HepG2 (cell line): Measurements from ENCODE around the gene ITM2B. TPM values are rescaled to one million over a fixed set of nuclear protein-coding genes. Genes with fewer than 3 reads are reported as not detected.
A peak's percentile ranks its signal among the peaks of the same experiment; 100 is the strongest.

Source experiments
- NCOA5 ChIP-seq: sonication (generic); formaldehyde crosslinking; IDR thresholded peaks from 2 replicates; pipeline ENCODE4 v1.4.0; 2020; ENCODE audit warnings: missing genetic modification reagents
- SIN3A ChIP-seq: IDR thresholded peaks from 2 replicates; pipeline ENCODE4 v1.6.1; 2011; ENCODE audit warnings: low read depth, mild to moderate bottlenecking, control low read depth, low read length, borderline replicate concordance
- SMARCC2 ChIP-seq: fragments of 450-650 bp; IDR thresholded peaks from 2 replicates; pipeline ENCODE4 v1.6.1; 2017; ENCODE audit warnings: antibody characterized with exemption, mild to moderate bottlenecking
- ZBTB8A ChIP-seq: sonication (generic); formaldehyde crosslinking; IDR thresholded peaks from 2 replicates; pipeline ENCODE4 v1.4.0; 2020; ENCODE audit warnings: mild to moderate bottlenecking, low read depth, missing genetic modification reagents, borderline replicate concordance
- ZNF609 ChIP-seq: sonication (generic); formaldehyde crosslinking; IDR thresholded peaks from 2 replicates; pipeline ENCODE4 v1.4.0; 2020; ENCODE audit warnings: mild to moderate bottlenecking, missing genetic modification reagents, borderline replicate concordance
- ZNF720 ChIP-seq: sonication (generic); formaldehyde crosslinking; IDR thresholded peaks from 2 replicates; pipeline ENCODE4 v1.4.0; 2020; ENCODE audit warnings: missing genetic modification reagents
- ZSCAN12 ChIP-seq: sonication (generic); formaldehyde crosslinking; IDR thresholded peaks from 2 replicates; pipeline ENCODE4 v1.9.0; 2021; ENCODE audit warnings: mild to moderate bottlenecking, missing genetic modification reagents
- polyA plus RNA-seq, 8 experiments: library from polyadenylated mRNA; depleted of rRNA in 3 of 8; stranded (reverse) in 7 of 8; unstranded in 1 of 8; fragments of >200 nt; fragmentation: Illumina TruSeq in 4 of 8; extraction: Trizol in 4 of 8; gene quantifications; 2 replicates each; pipeline versions ENCODE4 v1.2.1 to v1.2.3, GENCODE V29; 2011 to 2016; ENCODE audit warnings: low read depth in 4 of 8, missing spikeins in 1 of 8, mixed read lengths in 1 of 8; ENCODE audit not compliant: insufficient read depth in 1 of 8
- total RNA-seq, 5 experiments: library from RNA; depleted of rRNA; stranded (reverse); fragments of >200 nt; fragmentation: Illumina TruSeq; extraction: Trizol; gene quantifications; 2 replicates each; pipeline ENCODE4 v1.2.3, GENCODE V29; 2016; ENCODE audit warnings: low read depth in 1 of 5
- TF ChIP-seq, protein P1 (sequence below): conservative IDR thresholded peaks from 2 replicates; pipeline ENCODE4 v1.6.1; 2018; ENCODE audit warnings: missing genetic modification reagents
- TF ChIP-seq, protein P2 (sequence below): IDR thresholded peaks from 2 replicates; pipeline ENCODE4 v1.6.1; 2016
- TF ChIP-seq, protein P3 (sequence below): sonication (generic); formaldehyde crosslinking; IDR thresholded peaks from 2 replicates; pipeline ENCODE4 v1.4.0; 2020; ENCODE audit warnings: low read depth, mild to moderate bottlenecking, missing genetic modification reagents
- TF ChIP-seq, protein P4 (sequence below): sonication (generic); formaldehyde crosslinking; IDR thresholded peaks from 2 replicates; pipeline ENCODE4 v1.4.0; 2020; ENCODE audit warnings: missing genetic modification reagents, low read depth, mild to moderate bottlenecking, borderline replicate concordance
- TF ChIP-seq, protein P5 (sequence below): sonication (generic); formaldehyde crosslinking; IDR thresholded peaks from 2 replicates; pipeline ENCODE4 v1.4.0; 2020; ENCODE audit warnings: missing genetic modification reagents, borderline replicate concordance
- TF ChIP-seq, protein P6 (sequence below): sonication (generic); formaldehyde crosslinking; IDR thresholded peaks from 2 replicates; pipeline ENCODE4 v1.4.0; 2020; ENCODE audit warnings: missing genetic modification reagents

Gene ITM2B
- total and polyA plus RNA-seq, 2 of the 13 experiments (the other 11 are each of a cell fraction or from before 2014, with no cell fraction given) = 158 to 373 TPM

DNA sequence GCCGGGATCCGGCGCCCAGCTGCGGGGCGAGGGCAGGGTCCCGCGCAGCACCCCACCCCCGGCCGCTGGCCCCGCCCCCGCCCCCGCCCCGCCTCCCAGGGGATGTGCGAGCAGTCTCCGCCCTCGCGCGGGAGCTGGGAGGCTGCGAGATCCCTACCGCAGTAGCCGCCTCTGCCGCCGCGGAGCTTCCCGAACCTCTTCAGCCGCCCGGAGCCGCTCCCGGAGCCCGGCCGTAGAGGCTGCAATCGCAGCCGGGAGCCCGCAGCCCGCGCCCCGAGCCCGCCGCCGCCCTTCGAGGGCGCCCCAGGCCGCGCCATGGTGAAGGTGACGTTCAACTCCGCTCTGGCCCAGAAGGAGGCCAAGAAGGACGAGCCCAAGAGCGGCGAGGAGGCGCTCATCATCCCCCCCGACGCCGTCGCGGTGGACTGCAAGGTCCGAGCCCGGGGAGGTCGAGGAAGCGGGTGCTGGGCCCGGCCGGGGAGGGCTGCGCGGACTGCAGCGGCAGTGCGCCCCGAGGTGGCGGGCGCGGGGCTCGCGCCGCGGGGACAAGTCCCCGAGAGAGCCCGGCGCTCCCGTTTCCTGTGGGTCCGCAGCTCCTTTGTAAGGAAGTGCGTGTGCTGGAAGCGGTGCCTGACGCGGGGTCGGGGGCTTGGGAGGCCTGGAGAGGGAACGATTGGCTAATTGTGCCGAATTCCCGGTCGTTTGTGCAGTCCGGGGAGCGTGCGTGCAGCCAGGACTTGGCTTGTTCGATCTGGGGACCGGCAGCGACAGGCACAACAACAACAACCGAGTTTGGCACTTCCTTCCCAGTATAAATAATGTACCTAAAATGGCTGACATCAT lies at the start of gene ITM2B (continued):
- TF ChIP-seq, protein P1, sequence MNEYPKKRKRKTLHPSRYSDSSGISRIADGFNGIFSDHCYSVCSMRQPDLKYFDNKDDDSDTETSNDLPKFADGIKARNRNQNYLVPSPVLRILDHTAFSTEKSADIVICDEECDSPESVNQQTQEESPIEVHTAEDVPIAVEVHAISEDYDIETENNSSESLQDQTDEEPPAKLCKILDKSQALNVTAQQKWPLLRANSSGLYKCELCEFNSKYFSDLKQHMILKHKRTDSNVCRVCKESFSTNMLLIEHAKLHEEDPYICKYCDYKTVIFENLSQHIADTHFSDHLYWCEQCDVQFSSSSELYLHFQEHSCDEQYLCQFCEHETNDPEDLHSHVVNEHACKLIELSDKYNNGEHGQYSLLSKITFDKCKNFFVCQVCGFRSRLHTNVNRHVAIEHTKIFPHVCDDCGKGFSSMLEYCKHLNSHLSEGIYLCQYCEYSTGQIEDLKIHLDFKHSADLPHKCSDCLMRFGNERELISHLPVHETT (CRISPR knock-in tag) = no peak
- TF ChIP-seq ZBTB8A (CRISPR knock-in tag) = no peak
- TF ChIP-seq, protein P2, sequence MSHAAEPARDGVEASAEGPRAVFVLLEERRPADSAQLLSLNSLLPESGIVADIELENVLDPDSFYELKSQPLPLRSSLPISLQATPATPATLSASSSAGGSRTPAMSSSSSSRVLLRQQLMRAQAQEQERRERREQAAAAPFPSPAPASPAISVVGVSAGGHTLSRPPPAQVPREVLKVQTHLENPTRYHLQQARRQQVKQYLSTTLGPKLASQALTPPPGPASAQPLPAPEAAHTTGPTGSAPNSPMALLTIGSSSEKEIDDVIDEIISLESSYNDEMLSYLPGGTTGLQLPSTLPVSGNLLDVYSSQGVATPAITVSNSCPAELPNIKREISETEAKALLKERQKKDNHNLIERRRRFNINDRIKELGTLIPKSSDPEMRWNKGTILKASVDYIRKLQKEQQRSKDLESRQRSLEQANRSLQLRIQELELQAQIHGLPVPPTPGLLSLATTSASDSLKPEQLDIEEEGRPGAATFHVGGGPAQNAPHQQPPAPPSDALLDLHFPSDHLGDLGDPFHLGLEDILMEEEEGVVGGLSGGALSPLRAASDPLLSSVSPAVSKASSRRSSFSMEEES = no peak
- peak; percentile 11; the same call in 1 of the 2 replicates for TF ChIP-seq SIN3A
- TF ChIP-seq ZSCAN12 = no peak
- TF ChIP-seq, protein P3, sequence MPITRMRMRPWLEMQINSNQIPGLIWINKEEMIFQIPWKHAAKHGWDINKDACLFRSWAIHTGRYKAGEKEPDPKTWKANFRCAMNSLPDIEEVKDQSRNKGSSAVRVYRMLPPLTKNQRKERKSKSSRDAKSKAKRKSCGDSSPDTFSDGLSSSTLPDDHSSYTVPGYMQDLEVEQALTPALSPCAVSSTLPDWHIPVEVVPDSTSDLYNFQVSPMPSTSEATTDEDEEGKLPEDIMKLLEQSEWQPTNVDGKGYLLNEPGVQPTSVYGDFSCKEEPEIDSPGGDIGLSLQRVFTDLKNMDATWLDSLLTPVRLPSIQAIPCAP (CRISPR knock-in tag) = no peak
- TF ChIP-seq, protein P4, sequence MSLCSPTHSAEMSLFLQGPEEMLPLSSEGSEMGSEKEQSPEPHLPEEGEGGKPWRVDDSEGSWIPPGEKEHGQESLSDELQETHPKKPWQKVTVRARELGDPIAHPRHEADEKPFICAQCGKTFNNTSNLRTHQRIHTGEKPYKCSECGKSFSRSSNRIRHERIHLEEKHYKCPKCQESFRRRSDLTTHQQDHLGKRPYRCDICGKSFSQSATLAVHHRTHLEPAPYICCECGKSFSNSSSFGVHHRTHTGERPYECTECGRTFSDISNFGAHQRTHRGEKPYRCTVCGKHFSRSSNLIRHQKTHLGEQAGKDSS (CRISPR knock-in tag) = no peak
- no peak for TF ChIP-seq SMARCC2
- TF ChIP-seq ZNF720 (CRISPR knock-in tag) = no peak
- TF ChIP-seq NCOA5 (CRISPR knock-in tag) = no peak
- TF ChIP-seq, protein P5, sequence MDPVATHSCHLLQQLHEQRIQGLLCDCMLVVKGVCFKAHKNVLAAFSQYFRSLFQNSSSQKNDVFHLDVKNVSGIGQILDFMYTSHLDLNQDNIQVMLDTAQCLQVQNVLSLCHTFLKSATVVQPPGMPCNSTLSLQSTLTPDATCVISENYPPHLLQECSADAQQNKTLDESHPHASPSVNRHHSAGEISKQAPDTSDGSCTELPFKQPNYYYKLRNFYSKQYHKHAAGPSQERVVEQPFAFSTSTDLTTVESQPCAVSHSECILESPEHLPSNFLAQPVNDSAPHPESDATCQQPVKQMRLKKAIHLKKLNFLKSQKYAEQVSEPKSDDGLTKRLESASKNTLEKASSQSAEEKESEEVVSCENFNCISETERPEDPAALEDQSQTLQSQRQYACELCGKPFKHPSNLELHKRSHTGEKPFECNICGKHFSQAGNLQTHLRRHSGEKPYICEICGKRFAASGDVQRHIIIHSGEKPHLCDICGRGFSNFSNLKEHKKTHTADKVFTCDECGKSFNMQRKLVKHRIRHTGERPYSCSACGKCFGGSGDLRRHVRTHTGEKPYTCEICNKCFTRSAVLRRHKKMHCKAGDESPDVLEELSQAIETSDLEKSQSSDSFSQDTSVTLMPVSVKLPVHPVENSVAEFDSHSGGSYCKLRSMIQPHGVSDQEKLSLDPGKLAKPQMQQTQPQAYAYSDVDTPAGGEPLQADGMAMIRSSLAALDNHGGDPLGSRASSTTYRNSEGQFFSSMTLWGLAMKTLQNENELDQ (CRISPR knock-in tag) = no peak
- TF ChIP-seq, protein P6, sequence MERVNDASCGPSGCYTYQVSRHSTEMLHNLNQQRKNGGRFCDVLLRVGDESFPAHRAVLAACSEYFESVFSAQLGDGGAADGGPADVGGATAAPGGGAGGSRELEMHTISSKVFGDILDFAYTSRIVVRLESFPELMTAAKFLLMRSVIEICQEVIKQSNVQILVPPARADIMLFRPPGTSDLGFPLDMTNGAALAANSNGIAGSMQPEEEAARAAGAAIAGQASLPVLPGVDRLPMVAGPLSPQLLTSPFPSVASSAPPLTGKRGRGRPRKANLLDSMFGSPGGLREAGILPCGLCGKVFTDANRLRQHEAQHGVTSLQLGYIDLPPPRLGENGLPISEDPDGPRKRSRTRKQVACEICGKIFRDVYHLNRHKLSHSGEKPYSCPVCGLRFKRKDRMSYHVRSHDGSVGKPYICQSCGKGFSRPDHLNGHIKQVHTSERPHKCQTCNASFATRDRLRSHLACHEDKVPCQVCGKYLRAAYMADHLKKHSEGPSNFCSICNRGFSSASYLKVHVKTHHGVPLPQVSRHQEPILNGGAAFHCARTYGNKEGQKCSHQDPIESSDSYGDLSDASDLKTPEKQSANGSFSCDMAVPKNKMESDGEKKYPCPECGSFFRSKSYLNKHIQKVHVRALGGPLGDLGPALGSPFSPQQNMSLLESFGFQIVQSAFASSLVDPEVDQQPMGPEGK (CRISPR knock-in tag) = no peak; the same call in 1 of the 2 replicates
- TF ChIP-seq ZNF609 (CRISPR knock-in tag) = no peak
